ENCODE data around the gene CDC42. TPM values are rescaled to one million over a fixed set of nuclear protein-coding genes. Genes with fewer than 3 reads are reported as not detected.

CDC42 gene
- total and polyA plus RNA-seq, 2 of the 13 experiments (the other 11 are each of a cell fraction or from before 2014, with no cell fraction given) = 138 to 237 TPM

- TF ChIP-seq GMEB2 (CRISPR knock-in tag; IDR thresholded peaks at IDR 0.05; ENCODE audit: low read depth) (peak; percentile 99), ELF4 (CRISPR knock-in tag; IDR thresholded peaks at IDR 0.05; ENCODE audit: borderline replicate concordance) (peak; percentile 85; the same call in 1 of the 2 replicates), ZNF407 (CRISPR knock-in tag; IDR thresholded peaks at IDR 0.05; ENCODE audit: not compliant biosample characterization) (peak; percentile 84), MAFK (conservative IDR thresholded peaks at IDR 0.05 in 1 of 2, IDR thresholded peaks at IDR 0.05 in 1 of 2; ENCODE audit: low read length in 2 of 2) (no peak), ZNF251 (CRISPR knock-in tag; IDR thresholded peaks at IDR 0.05) (no peak), ZNF614 (CRISPR knock-in tag; IDR thresholded peaks at IDR 0.05; ENCODE audit: borderline replicate concordance) (no peak), HMG20A (CRISPR knock-in tag; IDR thresholded peaks at IDR 0.05; ENCODE audit: borderline replicate concordance) (no peak), GABPA (IDR thresholded peaks at IDR 0.05; ENCODE audit: low read depth, low read length) (peak; percentile 64), GABPA (CRISPR knock-in tag; IDR thresholded peaks at IDR 0.05; ENCODE audit: low read depth) (peak; percentile 84), ZNF670 (CRISPR knock-in tag; IDR thresholded peaks at IDR 0.05; ENCODE audit: borderline replicate concordance) (peak; percentile 35; the same call in 1 of the 2 replicates), ZFAT (CRISPR knock-in tag; conservative IDR thresholded peaks at IDR 0.05) (no peak), ZNF17 (CRISPR knock-in tag; IDR thresholded peaks at IDR 0.05) (no peak), ZNF550 (CRISPR knock-in tag; IDR thresholded peaks at IDR 0.05; ENCODE audit: borderline replicate concordance) (peak; percentile 30; the same call in 1 of the 2 replicates), ZNF580 (CRISPR knock-in tag; IDR thresholded peaks at IDR 0.05; ENCODE audit: borderline replicate concordance, low read depth) (peak; percentile 88; the same call in 1 of the 2 replicates)
Observed at GRCh38 chr1:22052115-22053016, at the start of gene CDC42 (continued).

All from HepG2 (cell line).